Upper lobe of right lung (tissue), 1 donor: ENCODE results near the gene PROX2. TPM values are rescaled to one million over a fixed set of nuclear protein-coding genes. Genes with fewer than 3 reads are reported as not detected.

Source experiments
- ATAC-seq: fragments of 200-7000 bp; cut with Tn5 transposase; one replicate; pipeline ENCODE4 v1.9.1; 2020; ENCODE audit warnings: mild to moderate bottlenecking, moderate library complexity
- DNase-seq: peaks from one replicate; pipeline ENCODE4 v3.0.0-alpha.2; 2020
- H3K27ac ChIP-seq: fragments of 200-600 bp; one replicate; pipeline ENCODE4 v1.8.0; 2022
- H3K27me3 ChIP-seq: fragments of 200-600 bp; one replicate; pipeline ENCODE4 v1.8.0; 2022; ENCODE audit warnings: mild to moderate bottlenecking
- H3K36me3 ChIP-seq: fragments of 200-600 bp; one replicate; pipeline ENCODE4 v1.8.0; 2022
- H3K4me1 ChIP-seq: fragments of 200-600 bp; one replicate; pipeline ENCODE4 v1.8.0; 2022
- H3K4me3 ChIP-seq: fragments of 200-600 bp; one replicate; pipeline ENCODE4 v1.8.0; 2022; ENCODE audit warnings: mild to moderate bottlenecking
- H3K9me3 ChIP-seq: fragments of 200-600 bp; one replicate; pipeline ENCODE4 v1.8.0; 2022
- CTCF ChIP-seq: fragments of 200-600 bp; IDR thresholded peaks from one replicate; pipeline ENCODE4 v1.8.0; 2022; ENCODE audit warnings: antibody characterized with exemption
- intact Hi-C: fragments of 100-400 bp; cut with DNase I; formaldehyde crosslinking; loops from one replicate; pipeline ENCODE4 v1.11.0; 2022
- total RNA-seq: library from RNA; stranded (reverse); fragmentation: NEBNext Ultra II Directional; extraction: Animal tissue kit (Norgen Biotek cat#: 25700); gene quantifications from one replicate; pipeline ENCODE4 v1.2.1, GENCODE V29; 2021
- donor health status: DM: no; HTN: yes; CAD: no; lungs with severe emphysema.

The PROX2 gene
- total RNA-seq, 1 donor from 2014 or later = not detected

GRCh38 chr14:74866708-74867389 lies 9.1 kb downstream of the PROX2 start:
- H3K4me1 ChIP-seq = peaks cover 4% of the 10 kb centered on the region
- TF ChIP-seq CTCF = no peak
- no peaks in the 10 kb centered on the region for H3K27me3 ChIP-seq
- H3K9me3 ChIP-seq = no peaks in the 10 kb centered on the region
- ATAC-seq = no peak
- H3K36me3 ChIP-seq = no peaks in the 10 kb centered on the region
- no peak overlapping the region for H3K4me3 ChIP-seq
- H3K27ac ChIP-seq = no peak overlapping the region
- intact Hi-C loops = no loop called here
- DNase-seq = no peak

GRCh38 chr14:74865156-74865555 lies 10.8 kb downstream of the PROX2 start:
- H3K27me3 ChIP-seq = no peaks in the 10 kb centered on the region
- no peak for DNase-seq
- no peaks in the 10 kb centered on the region for H3K36me3 ChIP-seq
- ATAC-seq = no peak
- no peak overlapping the region for H3K4me3 ChIP-seq
- H3K9me3 ChIP-seq = no peaks in the 10 kb centered on the region
- peaks cover 4% of the 10 kb centered on the region for H3K4me1 ChIP-seq
- H3K27ac ChIP-seq = no peak overlapping the region
- no peak for TF ChIP-seq CTCF
- intact Hi-C loops = no loop called here

- no peak for TF ChIP-seq CTCF
- Histone ChIP-seq H3K27ac (no peak overlapping the region), H3K36me3 (no peaks in the 10 kb centered on the region), H3K27me3 (no peaks in the 10 kb centered on the region), H3K4me1 (peaks cover 4% of the 10 kb centered on the region), H3K9me3 (no peaks in the 10 kb centered on the region), H3K4me3 (no peak overlapping the region)
- ATAC-seq = no peak
- DNase-seq = no peak
- intact Hi-C loops = no loop called here
These were observed 11.7 kb downstream of the PROX2 start for GRCh38 chr14:74864198-74864597.

GRCh38 chr14:74863274-74863673 lies 12.7 kb downstream of the PROX2 start:
- Histone ChIP-seq H3K27ac (no peak overlapping the region), H3K27me3 (no peaks in the 10 kb centered on the region), H3K36me3 (no peaks in the 10 kb centered on the region), H3K9me3 (no peaks in the 10 kb centered on the region), H3K4me3 (no peak overlapping the region), H3K4me1 (peaks cover 4% of the 10 kb centered on the region)
- DNase-seq (peak; percentile 86), ATAC-seq (peak; percentile 94)
- intact Hi-C loops = no loop called here
- TF ChIP-seq CTCF = no peak

- H3K9me3 ChIP-seq = no peaks in the 10 kb centered on the region
- no peak for ATAC-seq
- no peaks in the 10 kb centered on the region for H3K27me3 ChIP-seq
- H3K4me3 ChIP-seq = no peak overlapping the region
- H3K4me1 ChIP-seq = no peaks in the 10 kb centered on the region
- TF ChIP-seq CTCF = no peak
- no peak for DNase-seq
- intact Hi-C loops = no loop called here
- H3K27ac ChIP-seq = no peak overlapping the region
- no peaks in the 10 kb centered on the region for H3K36me3 ChIP-seq
These were observed 14.2 kb downstream of the PROX2 start for GRCh38 chr14:74861734-74862090.
